ENCODE results near the gene TIGD3.
A peak's percentile ranks its signal among the peaks of the same experiment; 100 is the strongest.

Gene TIGD3

GRCh38 chr11:65373839-65374580, 19.5 kb downstream of the TIGD3 start:
- no peak for DNase-seq

- no peak for DNase-seq
Measured at GRCh38 chr11:65375012-65375411, 20.5 kb downstream of the TIGD3 start.

DNA sequence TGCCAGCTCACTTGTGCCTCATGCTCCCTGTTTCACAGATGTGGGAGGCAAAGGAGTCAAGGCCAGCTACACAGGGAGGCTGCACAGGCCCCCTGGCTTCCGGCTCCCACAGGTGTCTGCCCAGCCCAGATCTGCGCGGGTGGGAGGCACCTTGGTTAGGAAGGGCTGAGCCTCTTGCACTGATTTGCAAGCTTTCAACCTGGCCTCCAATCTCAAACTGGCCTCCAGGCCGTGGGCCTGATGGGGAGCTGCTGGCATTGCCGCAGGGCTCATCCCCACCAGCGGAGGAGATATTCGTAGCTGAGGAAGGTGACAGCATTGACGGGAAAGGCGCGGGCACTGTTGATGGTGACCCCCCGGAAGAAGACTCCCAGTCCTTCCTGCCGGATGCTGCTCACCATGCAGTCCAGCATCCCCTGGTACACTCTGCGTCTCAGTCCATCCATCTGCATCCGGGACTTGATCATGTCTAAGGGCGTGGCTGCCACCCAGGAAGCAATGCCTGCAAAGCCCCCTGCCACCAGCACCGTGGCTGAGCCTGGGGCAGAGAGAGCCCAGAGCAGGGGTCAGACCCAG, 21.7 kb downstream of the TIGD3 start:
- DNase-seq: no peak

DNA sequence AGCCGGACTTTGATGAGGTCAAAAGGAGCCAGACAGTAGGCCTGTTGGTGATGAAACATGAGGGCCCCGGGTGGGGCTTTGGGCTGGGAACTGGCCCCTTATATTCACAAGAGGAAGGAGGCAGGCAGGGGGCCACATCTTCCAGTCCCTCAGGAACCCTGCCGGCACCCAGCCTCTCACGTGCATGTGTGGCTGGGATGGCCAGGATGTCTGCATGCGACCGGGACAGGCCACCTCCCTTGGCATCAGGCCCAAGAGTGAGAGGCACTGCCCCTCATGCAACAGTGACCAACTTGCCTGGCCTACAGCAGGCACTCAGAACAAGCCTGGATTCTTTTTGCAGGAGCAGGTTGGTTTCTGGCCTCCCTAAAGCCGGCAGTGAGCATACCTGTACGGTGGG, 22.5 kb downstream of the TIGD3 start:
- DNase-seq: no peak

DNA sequence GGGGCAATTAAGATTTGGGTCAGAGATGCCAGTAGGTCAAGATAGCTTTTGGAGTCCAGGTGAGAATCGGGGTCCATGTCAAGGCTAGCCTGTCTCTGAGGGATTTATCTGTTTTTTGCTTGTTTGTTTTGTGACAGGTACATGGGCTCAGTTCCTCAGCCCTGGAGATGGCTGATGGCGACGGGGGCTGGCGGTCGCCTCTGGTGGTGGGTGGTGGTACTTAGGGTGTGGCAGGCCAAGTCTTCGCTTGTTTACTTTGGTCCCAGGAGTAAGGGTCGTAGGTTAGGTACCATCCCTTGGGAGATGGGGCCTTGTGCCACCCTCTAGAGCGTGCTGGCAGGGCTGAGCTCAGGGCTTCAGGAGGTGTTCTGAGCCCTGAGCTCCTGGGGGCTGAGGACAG, 23.2 kb downstream of the TIGD3 start:
- no peak for DNase-seq

DNA sequence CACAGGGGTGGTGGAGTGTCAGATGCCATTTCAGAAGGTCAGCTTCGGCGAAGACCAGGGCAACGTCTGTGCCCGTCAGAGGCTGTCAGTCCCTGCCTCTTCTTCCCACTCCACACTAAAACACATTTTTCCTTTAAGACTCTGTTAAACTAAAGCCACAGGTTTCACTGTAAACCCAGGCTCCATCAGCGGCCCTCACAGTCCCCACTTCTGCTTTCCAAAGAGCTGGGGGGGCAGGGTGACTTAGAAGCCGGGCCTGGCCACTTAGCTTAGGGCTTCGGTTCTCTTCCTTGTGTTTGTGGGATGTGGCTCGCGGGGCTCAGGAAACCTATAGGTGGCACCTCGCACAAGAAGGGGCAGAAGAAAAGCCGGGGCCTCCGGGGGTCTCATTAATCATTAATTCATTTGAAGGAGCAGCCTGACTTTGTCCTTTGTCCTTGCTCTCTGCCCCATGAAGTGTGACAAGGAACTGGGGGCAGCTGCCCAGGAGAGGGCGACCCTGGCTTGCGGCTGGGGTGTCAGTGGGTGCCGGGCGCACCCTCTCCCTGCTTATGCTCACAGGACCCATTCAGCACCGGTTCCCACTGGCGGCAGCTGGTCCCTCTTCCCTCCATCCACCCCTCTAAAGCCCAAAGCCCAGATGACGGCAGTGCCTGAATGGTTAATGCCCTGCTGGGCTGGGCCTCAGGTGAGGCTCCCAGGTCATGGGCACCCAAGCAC, 23.8 kb downstream of the TIGD3 start:
- peak in 1 of 2 donors; percentile 47 for DNase-seq

DNA sequence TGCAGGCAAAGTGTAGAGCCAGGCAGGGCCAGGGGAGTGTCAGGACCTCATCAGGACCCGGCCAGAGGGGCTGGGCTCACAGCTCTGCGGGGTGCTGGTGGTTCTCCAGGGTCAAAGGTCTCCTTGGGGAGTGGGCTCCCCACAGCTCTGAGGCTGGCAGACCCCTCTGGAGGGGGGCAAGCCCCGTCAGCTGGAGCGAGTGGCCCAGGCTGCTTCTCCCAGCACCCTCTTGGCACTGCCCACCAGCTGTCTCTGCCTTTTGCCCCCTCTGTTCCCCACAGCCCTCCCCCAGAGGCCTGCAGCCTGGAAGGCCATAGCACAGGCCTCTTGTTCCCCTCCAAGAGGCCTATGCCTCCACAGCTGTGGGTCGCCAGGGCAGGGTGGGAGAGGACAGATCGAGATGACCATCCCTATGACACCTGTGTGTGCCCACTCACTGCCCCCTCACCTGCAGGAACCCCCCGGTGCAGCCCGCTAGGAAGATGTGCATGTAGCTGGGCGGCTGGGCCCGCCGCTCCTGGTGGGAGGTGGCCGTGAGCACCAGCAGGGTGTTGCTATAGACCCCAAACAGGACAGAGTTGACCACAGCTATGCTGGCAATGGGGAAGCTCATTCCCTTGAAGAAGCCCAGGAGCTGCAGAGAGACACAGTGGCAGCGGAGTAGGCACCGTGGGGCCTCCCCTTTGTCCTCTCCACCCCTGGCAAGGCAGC, 24.5 kb downstream of the TIGD3 start:
- no peak for DNase-seq

DNA sequence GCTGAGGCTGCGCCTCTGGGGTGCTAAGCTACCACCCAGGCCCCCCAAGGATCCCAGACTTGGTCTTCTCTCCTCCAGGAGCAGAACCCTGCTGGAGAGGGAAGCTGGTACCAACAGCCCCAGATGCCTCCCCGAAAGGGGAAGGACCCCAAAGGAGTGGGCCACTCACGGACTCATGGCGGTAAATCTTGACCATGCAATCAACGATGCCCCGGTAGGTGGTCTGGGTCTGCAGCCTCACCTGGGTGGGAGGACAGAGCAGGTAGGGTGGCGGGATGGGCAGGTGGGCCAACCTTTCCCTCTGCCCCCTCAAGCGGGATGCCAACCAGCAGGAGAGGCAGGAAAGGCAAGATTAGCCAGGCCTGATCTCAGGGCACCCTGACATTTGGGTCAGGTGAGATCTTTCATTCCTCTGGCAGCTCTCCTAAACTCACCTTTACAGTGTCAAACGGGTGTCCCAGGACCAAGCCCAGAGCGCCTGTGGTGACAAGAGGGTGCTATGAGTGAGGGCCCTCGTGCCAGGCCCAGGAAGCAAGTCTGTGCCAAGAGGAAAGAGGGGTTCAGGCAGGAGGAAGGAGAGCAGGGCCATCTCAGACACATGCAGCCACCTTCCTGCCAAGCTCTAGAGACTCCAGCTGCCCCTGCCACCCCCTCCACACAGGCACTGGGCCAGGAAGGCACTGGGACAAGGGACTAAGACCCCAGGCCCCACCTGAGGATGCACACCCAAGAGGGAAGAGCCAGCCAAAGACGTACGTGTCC, 25.3 kb downstream of the TIGD3 start:
- no peak for DNase-seq

GRCh38 chr11:65380460-65381119, 26.0 kb downstream of the TIGD3 start:
- DNase-seq: no peak

GRCh38 chr11:65381716-65382032, 27.1 kb downstream of the TIGD3 start:
- no peak for DNase-seq

GRCh38 chr11:65382033-65382803, 27.7 kb downstream of the TIGD3 start, which contains the start of gene SLC25A45:
TSS of gene SLC25A45 (minus strand) at chr11:65382646. CDS start at chr11:65381951, 695 bp downstream.
- DNase-seq: peak; percentile 89 to 91

DNA sequence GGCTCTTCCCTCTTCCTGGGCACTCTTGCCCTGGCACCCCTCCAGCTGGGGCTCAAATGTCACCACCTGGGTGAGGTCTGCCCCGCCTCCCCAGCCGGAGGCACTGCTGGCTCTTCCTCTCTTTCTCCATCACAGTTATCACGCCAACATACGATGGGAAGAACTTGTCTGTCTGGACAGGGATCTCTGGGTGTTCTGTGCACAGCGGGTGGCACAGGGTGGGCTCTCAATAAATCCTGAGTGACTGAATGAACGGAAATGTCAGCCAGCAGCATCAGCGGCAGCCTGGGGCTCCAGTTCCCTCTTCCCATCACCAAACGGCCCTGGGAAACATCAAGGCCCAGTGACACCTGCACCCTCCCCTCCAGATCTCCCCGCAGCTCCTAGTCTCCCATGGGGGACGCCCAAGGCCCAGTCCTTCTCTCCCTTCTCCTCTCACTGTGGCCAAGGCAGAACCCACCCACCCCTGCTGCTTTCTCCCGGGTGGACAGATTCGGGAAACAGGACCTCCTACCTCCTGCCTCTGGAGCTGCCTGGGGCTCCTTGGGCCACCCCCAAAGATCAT, 28.3 kb downstream of the TIGD3 start:
- no peak for DNase-seq

DNA sequence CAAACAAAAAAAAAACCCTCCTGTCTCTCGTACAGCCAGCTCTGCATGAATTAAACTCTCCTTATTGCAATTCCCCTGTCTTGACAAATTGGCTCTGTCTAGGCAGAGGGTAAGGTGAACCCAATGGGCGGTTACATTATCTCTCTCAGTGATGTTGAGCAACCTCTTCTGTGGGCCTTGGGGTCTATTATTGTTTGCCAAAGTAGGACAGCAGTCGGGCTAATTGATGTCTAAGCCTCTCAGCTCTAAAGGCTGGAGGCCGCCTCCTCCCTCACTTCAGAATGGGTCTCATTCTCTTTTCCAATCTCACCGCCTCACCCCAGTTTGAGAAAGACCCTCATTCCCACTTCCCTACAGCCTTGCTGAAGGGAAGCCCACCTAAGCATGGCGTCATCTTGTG, 29.2 kb downstream of the TIGD3 start:
- DNase-seq: no peak

- peak in 1 of 2 donors; percentile 52 for DNase-seq
Measured at GRCh38 chr11:65384301-65384889, 29.8 kb downstream of the TIGD3 start.

DNA sequence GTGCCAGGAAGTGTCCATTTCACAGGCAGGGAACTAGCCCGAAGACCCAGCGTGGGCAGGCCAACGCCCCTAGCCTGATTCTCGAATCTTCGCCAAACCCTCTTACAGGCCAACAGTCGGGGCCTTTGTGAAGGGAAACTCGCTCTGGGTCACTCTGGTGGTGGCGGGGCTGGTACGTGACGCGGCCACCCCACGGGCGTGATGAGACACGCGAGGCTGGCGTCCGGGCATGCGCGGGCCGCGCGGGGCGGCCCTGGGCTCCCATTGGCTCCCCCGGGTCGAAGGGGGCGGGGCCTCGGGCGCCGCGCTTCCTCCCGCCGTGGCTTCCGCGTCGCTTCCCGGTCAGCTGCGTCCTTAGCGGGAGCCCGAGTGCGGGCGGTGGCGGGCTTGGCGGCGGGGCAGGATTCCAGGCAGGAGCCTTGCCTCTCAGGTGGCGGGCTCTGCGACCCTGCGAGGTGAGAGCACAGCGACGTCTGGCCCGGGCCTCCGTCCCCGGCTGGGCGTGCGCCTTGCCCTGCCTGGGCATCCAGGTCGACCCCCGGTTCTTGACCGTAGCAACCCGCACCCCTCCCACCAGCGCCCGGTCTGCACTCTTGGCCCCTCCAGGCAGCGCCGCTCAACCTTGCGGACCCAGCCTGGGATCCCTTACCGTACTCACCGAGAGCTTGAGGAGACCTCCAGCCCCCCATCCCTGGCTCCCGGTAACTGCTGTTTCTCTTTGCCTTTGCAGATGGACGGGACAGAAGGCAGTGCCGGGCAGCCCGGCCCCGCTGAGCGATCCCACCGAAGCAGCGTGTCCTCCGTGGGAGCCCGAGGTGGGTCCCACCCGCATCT, 32.0 kb downstream of the TIGD3 start, which contains the start of gene FRMD8:
FRMD8 (plus strand) TSS at position 331 of the 834 bp plus-strand sequence; CDS start at position 731, 400 bp downstream.
- peak; percentile 91 to 92 for DNase-seq

- DNase-seq: no peak
Measured at GRCh38 chr11:65388731-65389130, 34.2 kb downstream of the TIGD3 start.

DNA sequence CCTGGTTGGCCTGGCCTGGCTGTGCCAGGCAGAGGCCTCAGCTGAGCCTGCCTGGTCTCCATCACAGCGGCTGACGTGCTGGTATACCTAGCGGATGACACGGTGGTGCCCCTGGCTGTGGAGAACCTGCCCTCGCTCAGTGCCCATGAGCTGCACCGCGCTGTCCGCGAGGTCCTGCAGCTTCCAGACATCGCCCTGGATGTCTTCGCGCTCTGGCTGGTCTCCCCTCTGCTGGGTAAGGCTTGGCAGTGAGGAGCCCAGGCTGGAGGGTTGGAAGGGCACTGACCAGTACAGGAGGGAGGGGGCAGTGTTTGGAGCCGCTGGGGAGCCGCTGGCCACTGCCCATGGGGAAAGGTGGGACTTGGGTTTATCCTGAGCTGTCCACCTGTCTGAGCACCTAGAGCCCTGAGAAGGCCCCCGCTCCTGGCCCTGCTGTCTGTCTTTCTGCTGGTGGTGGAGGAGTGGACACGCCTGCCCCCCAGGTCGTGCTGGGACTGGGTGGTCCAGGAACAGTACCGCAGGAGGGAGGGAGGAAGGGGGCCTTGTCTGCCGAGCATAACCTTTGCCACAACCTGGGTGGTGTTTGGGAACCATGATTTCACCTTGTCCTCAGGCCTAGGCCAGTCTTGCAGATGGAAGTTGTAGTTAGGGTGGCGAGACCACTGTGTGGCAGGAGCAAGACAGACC, 34.9 kb downstream of the TIGD3 start:
- no peak for DNase-seq

GRCh38 chr11:65390099-65390941, 35.8 kb downstream of the TIGD3 start:
- DNase-seq: no peak

Measured in CD4-positive, alpha-beta T cell treated with Interferon alpha-2 for 1 hour (primary cell).